Activated T-cell treated with anti-CD3 and anti-CD28 coated beads, Interleukin-2, amount 50 U/mL, for 48 hours (primary cell): ENCODE measurements around the gene ASAH2B.
A peak's percentile ranks its signal among the peaks of the same experiment; 100 is the strongest.
"Not testable (repeated sequence)": the region's sequence is repeated elsewhere in the genome, so short reads cannot be mapped to it uniquely, and the experiment has no call there.

Experiments
- DNase-seq, 2 experiments: peaks; one replicate each; pipeline ENCODE4 v3.0.0-alpha.2; 2020

ASAH2B gene

GRCh38 chr10:50739618-50740292, at the start of gene ASAH2B:
Gene ASAH2B (plus strand): TSS chr10:50739936. CDS start chr10:50745131, 5,195 bp downstream.
- DNase-seq, result peak; percentile 87

- not testable (repeated sequence) for DNase-seq
These were observed 41.9 kb upstream of the ASAH2B start for GRCh38 chr10:50697819-50698218.

- DNase-seq, result not testable (repeated sequence)
These were observed 37.8 kb upstream of the ASAH2B start for GRCh38 chr10:50701947-50702346.

GRCh38 chr10:50702997-50703396, 36.7 kb upstream of the ASAH2B start:
- DNase-seq, result not testable (repeated sequence)

GRCh38 chr10:50704436-50705079, 35.2 kb upstream of the ASAH2B start:
- not testable (repeated sequence) for DNase-seq

- not testable (repeated sequence) for DNase-seq
These were observed 33.7 kb upstream of the ASAH2B start for GRCh38 chr10:50706006-50706405.

GRCh38 chr10:50710241-50710640, 29.5 kb upstream of the ASAH2B start:
- DNase-seq, result not testable (repeated sequence)

- not testable (repeated sequence) for DNase-seq
These were observed 15.9 kb upstream of the ASAH2B start for GRCh38 chr10:50723812-50724211.

GRCh38 chr10:50728112-50728511, 11.6 kb upstream of the ASAH2B start:
- DNase-seq, result not testable (repeated sequence)

GRCh38 chr10:50738987-50739617, 634 bp upstream of the ASAH2B start:
- DNase-seq, result not testable (repeated sequence)

- peak; percentile 32 to 47 for DNase-seq
These were observed 535 bp downstream of the ASAH2B start for GRCh38 chr10:50740293-50740648.

GRCh38 chr10:50742820-50743219, 3.1 kb downstream of the ASAH2B start:
- DNase-seq, result not testable (repeated sequence)

- not testable (repeated sequence) for DNase-seq
These were observed 27.2 kb downstream of the ASAH2B start for GRCh38 chr10:50766774-50767513.

GRCh38 chr10:50772042-50772441, 32.3 kb downstream of the ASAH2B start:
- not testable (repeated sequence) for DNase-seq

- DNase-seq, result not testable (repeated sequence)
These were observed 35.1 kb downstream of the ASAH2B start for GRCh38 chr10:50774868-50775267.

GRCh38 chr10:50780036-50780435, 40.3 kb downstream of the ASAH2B start:
- not testable (repeated sequence) for DNase-seq

- not testable (repeated sequence) for DNase-seq
These were observed 42.3 kb downstream of the ASAH2B start for GRCh38 chr10:50782017-50782416.

GRCh38 chr10:50787962-50788361, 48.2 kb downstream of the ASAH2B start:
- DNase-seq, result not testable (repeated sequence)

GRCh38 chr10:50788951-50789945, 49.5 kb downstream of the ASAH2B start:
- no peak for DNase-seq

- DNase-seq, result no peak
These were observed 54.8 kb downstream of the ASAH2B start for GRCh38 chr10:50794490-50794889.

- DNase-seq, result no peak
These were observed 57.0 kb downstream of the ASAH2B start for GRCh38 chr10:50796693-50797092.

GRCh38 chr10:50798297-50798696, 58.6 kb downstream of the ASAH2B start:
- no peak for DNase-seq
